GM10266 (cell line): ENCODE data around the gene SH3BGR.

Experiments used
- DNase-seq: peaks from one replicate; pipeline ENCODE4 v3.0.0; 2012; ENCODE audit errors: extremely low spot score
- TF ChIP-seq, protein P1 (sequence below): IDR thresholded peaks from 2 replicates; pipeline ENCODE4 v1.5.1; 2012; ENCODE audit warnings: mild to moderate bottlenecking, low read depth; ENCODE audit not compliant: control insufficient read depth, insufficient read depth; ENCODE audit errors: missing control alignments

The SH3BGR gene

DNA sequence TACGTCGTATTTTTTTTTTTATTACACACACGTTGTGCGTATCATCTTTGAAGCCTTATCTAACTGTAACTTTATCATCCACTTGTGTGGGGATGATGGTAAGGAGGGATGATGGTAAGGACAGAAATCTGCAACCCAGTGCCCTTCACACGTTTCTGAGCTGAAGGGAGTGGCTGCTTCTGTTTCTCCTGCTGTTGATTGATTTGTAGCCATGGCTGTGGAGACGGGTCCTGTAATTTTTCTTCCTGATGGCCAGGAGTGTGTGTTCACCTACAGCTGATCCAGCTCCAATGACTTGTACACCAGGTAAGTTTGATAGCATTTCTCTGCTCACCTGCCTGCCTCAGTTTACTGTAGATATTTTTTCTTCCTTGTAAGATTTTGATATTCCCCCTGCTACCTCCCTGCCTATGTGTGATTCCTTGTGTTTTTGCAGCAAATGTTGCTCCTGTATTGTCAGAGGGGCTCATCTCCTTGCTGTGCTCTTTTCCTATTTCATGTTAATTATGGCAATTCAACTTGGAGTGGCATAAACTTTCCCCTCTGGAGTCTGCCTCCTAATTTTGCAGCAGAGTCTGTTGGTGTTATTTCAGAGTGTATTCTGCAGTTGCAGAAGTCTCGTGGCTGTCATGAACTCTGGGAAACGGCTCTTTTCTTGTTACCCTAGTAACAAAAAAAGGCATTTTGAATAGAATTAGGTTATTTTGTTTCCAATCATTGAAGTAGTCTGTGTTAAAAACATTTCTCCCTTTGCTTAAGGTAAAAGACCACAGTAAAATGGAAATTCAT, 64.1 kb downstream of the SH3BGR start:
- TF ChIP-seq, protein P1, sequence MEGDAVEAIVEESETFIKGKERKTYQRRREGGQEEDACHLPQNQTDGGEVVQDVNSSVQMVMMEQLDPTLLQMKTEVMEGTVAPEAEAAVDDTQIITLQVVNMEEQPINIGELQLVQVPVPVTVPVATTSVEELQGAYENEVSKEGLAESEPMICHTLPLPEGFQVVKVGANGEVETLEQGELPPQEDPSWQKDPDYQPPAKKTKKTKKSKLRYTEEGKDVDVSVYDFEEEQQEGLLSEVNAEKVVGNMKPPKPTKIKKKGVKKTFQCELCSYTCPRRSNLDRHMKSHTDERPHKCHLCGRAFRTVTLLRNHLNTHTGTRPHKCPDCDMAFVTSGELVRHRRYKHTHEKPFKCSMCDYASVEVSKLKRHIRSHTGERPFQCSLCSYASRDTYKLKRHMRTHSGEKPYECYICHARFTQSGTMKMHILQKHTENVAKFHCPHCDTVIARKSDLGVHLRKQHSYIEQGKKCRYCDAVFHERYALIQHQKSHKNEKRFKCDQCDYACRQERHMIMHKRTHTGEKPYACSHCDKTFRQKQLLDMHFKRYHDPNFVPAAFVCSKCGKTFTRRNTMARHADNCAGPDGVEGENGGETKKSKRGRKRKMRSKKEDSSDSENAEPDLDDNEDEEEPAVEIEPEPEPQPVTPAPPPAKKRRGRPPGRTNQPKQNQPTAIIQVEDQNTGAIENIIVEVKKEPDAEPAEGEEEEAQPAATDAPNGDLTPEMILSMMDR = no peak

GRCh38 chr21:39518055-39518846, 66.5 kb downstream of the SH3BGR start:
- peak; percentile 66 for DNase-seq
- TF ChIP-seq, protein P1 = peak; percentile 84

More for the DNA sequence above, 64.1 kb downstream of the SH3BGR start:
- DNase-seq = no peak

GRCh38 chr21:39518847-39519210, 67.1 kb downstream of the SH3BGR start:
- no peak for DNase-seq
- TF ChIP-seq, protein P1 = no peak

GRCh38 chr21:39519835-39520234, 68.1 kb downstream of the SH3BGR start:
- no peak for DNase-seq
- TF ChIP-seq, protein P1 = no peak

GRCh38 chr21:39523399-39523798, 71.6 kb downstream of the SH3BGR start:
- DNase-seq = no peak
- TF ChIP-seq, protein P1 = no peak

DNA sequence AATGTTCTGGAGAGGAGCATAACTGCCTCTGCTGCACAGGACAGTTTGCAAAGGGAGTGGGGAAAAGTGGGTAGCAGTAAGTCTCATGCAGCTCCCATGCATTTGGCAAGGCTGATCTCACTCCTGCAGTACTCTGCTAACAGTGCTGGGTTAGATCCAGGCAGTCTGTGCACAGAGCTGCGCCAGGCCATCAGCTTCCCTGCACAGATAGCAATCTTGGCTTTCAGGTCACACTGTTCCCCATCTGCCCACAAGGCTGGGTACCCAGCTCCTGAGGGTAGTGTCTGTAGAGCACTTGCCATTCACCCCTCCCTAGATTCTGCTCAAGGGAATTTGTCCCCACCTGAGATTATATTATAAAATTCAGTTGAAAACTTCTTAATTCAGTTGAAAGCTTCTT, 72.1 kb downstream of the SH3BGR start:
- TF ChIP-seq, protein P1 = no peak
- no peak for DNase-seq

- DNase-seq = no peak
- TF ChIP-seq, protein P1 = no peak
Measured at GRCh38 chr21:39525129-39525528, 73.4 kb downstream of the SH3BGR start.
